SK-N-SH (cell line): ENCODE measurements around the gene RBM44. TPM values are rescaled to one million over a fixed set of nuclear protein-coding genes. Genes with fewer than 3 reads are reported as not detected.

ENCODE experiments used
- CTCF ChIA-PET: fragments of 300-600, 350-600 bp; formaldehyde crosslinking; extraction: SDS; loops from one replicate; lab custom pipeline; 2021; lab: Yijun Ruan, JAX
- POLR2A ChIA-PET: fragments of 350-600 bp; sonication (Branson Sonifier 250); formaldehyde crosslinking; extraction: SDS; loops from one replicate; lab custom pipeline; 2020; ENCODE audit warnings: antibody characterized with exemption, inconsistent platforms; lab: Yijun Ruan, JAX
- DNase-seq: peaks from one replicate; pipeline ENCODE4 v3.0.0; 2012
- H2AFZ ChIP-seq: fragments of 200-600 bp; sonication (generic); 2 replicates; pipeline ENCODE4 v1.8.1; 2016; ENCODE audit warnings: antibody characterized with exemption, mild to moderate bottlenecking, low read depth
- H3F3A ChIP-seq: fragments of 200-600 bp; sonication (generic); replicated peaks from 2 replicates; pipeline ENCODE3; 2016; ENCODE audit warnings: antibody characterized with exemption, mild to moderate bottlenecking; ENCODE audit not compliant: insufficient read depth
- H3K27ac ChIP-seq, 2 experiments: fragments of 200-500 bp in 1 of 2; fragments of 200-600 bp in 1 of 2; sonication (Bioruptor generic) in 1 of 2; sonication (generic), shearing (Covaris generic) in 1 of 2; 2 replicates each; pipeline versions ENCODE4 v1.5.1 to v1.6.1; 2014 to 2016; ENCODE audit warnings: low read depth in 2 of 2, inconsistent platforms in 1 of 2, low read length in 1 of 2, mild to moderate bottlenecking in 1 of 2, mixed read lengths in 1 of 2
- H3K27me3 ChIP-seq: fragments of 200-600 bp; sonication (generic), shearing (Covaris generic); 2 replicates; pipeline ENCODE4 v1.6.1; 2016; ENCODE audit warnings: mixed run types; ENCODE audit not compliant: insufficient read depth
- H3K36me3 ChIP-seq, 2 experiments: fragments of 200-500 bp in 1 of 2; fragments of 200-600 bp in 1 of 2; sonication (Bioruptor generic) in 1 of 2; sonication (generic) in 1 of 2; replicated peaks in 1 of 2; 2 replicates each; pipeline versions ENCODE3 to v1.5.1; 2014 to 2016; ENCODE audit warnings: low read length in 1 of 2, mild to moderate bottlenecking in 1 of 2; ENCODE audit not compliant: insufficient read depth in 2 of 2, control insufficient read depth in 1 of 2
- H3K4me1 ChIP-seq, 2 experiments: fragments of 200-500 bp in 1 of 2; fragments of 200-600 bp in 1 of 2; sonication (Bioruptor generic) in 1 of 2; sonication (generic), shearing (Covaris generic) in 1 of 2; 2 replicates each; pipeline versions ENCODE4 v1.5.1 to v1.6.1; 2014 to 2016; ENCODE audit warnings: low read depth in 1 of 2, low read length in 1 of 2, mixed run types in 1 of 2; ENCODE audit not compliant: insufficient read depth in 2 of 2, control insufficient read depth in 1 of 2
- H3K4me2 ChIP-seq: fragments of 200-600 bp; sonication (generic), shearing (Covaris generic); 2 replicates; pipeline ENCODE4 v1.6.1; 2017; ENCODE audit warnings: mixed run types
- H3K4me3 ChIP-seq, 2 experiments: fragments of 200-500 bp in 1 of 2; fragments of 200-600 bp in 1 of 2; sonication (Bioruptor generic) in 1 of 2; sonication (generic), shearing (Covaris generic) in 1 of 2; 2 replicates each; pipeline versions ENCODE4 v1.5.1 to v1.8.1; 2014 to 2016; ENCODE audit warnings: low read depth in 2 of 2, inconsistent platforms in 1 of 2, low read length in 1 of 2, mild to moderate bottlenecking in 1 of 2, mixed read lengths in 1 of 2, moderate library complexity in 1 of 2
- H3K79me2 ChIP-seq: fragments of 200-600 bp; sonication (generic); 2 replicates; pipeline ENCODE4 v1.8.1; 2017; ENCODE audit warnings: mild to moderate bottlenecking; ENCODE audit not compliant: insufficient read depth
- H3K9ac ChIP-seq: fragments of 200-600 bp; sonication (generic); 2 replicates; pipeline ENCODE4 v1.6.1; 2017; ENCODE audit warnings: mixed run types
- H3K9me2 ChIP-seq: fragments of 200-600 bp; sonication (generic); 2 replicates; pipeline ENCODE4 v1.6.1; 2017; ENCODE audit warnings: mixed run types
- H3K9me3 ChIP-seq: fragments of 200-600 bp; sonication (generic); 2 replicates; pipeline ENCODE4 v1.6.1; 2017; ENCODE audit warnings: mixed run types, mild to moderate bottlenecking, moderate library complexity
- H4K20me1 ChIP-seq: fragments of 200-600 bp; sonication (generic); 2 replicates; pipeline ENCODE4 v1.6.1; 2017; ENCODE audit warnings: mild to moderate bottlenecking, mixed run types; ENCODE audit not compliant: insufficient read depth
- CHD2 ChIP-seq: fragments of 150-350 bp; IDR thresholded peaks from 2 replicates; pipeline ENCODE4 v1.6.1; 2018; ENCODE audit warnings: low read length; ENCODE audit not compliant: partially characterized antibody
- CTCF ChIP-seq: fragments of 200-600 bp; sonication (generic); IDR thresholded peaks from 2 replicates; pipeline ENCODE4 v1.6.1; 2017; ENCODE audit warnings: antibody characterized with exemption, mild to moderate bottlenecking, moderate library complexity
- EP300 ChIP-seq, 2 experiments: IDR thresholded peaks; 2 replicates each; pipeline versions ENCODE4 v1.4.0 to v1.6.1; 2012; ENCODE audit warnings: borderline replicate concordance in 1 of 2, low read depth in 1 of 2, low read length in 1 of 2
- FOXJ3 ChIP-seq: sonication (generic); formaldehyde crosslinking; IDR thresholded peaks from 2 replicates; pipeline ENCODE4 v1.5.1; 2020; ENCODE audit warnings: mild to moderate bottlenecking, missing genetic modification reagents
- FOXM1 ChIP-seq: IDR thresholded peaks from 2 replicates; pipeline ENCODE4 v1.4.0; 2012; ENCODE audit warnings: low read depth, mild to moderate bottlenecking
- GABPA ChIP-seq: IDR thresholded peaks from 2 replicates; pipeline ENCODE4 v1.4.0; 2012; ENCODE audit warnings: low read depth, mild to moderate bottlenecking
- GATA2 ChIP-seq: sonication (generic); formaldehyde crosslinking; IDR thresholded peaks from 2 replicates; pipeline ENCODE4 v1.5.0; 2020; ENCODE audit warnings: mild to moderate bottlenecking, missing genetic modification reagents
- IRF3 ChIP-seq: fragments of 150-350 bp; IDR thresholded peaks from 2 replicates; pipeline ENCODE4 v1.6.1; 2016; ENCODE audit warnings: mild to moderate bottlenecking, low read depth, low read length
- JUND ChIP-seq: IDR thresholded peaks from 2 replicates; pipeline ENCODE4 v1.4.0; 2012
- MAX ChIP-seq: IDR thresholded peaks from 2 replicates; pipeline ENCODE4 v1.4.0; 2012; ENCODE audit warnings: low read depth
- MEF2A ChIP-seq: IDR thresholded peaks from 2 replicates; pipeline ENCODE4 v1.4.0; 2012; ENCODE audit warnings: low read depth, borderline replicate concordance
- MXI1 ChIP-seq: IDR thresholded peaks from 2 replicates; pipeline ENCODE4 v1.6.1; 2012; ENCODE audit warnings: mild to moderate bottlenecking, low read depth, low read length, improper control_type of control experiment
- NRF1 ChIP-seq: IDR thresholded peaks from 2 replicates; pipeline ENCODE4 v1.6.1; 2012; ENCODE audit warnings: low read depth, mild to moderate bottlenecking, low read length
- PBX3 ChIP-seq: IDR thresholded peaks from 2 replicates; pipeline ENCODE4; 2012
- POLR2AphosphoS5 ChIP-seq: IDR thresholded peaks from 2 replicates; pipeline ENCODE4 v1.6.1; 2012; ENCODE audit warnings: low read depth, low read length
- RAD21 ChIP-seq: IDR thresholded peaks from 2 replicates; pipeline ENCODE4 v1.6.1; 2012; ENCODE audit warnings: mild to moderate bottlenecking, low read length
- RCOR1 ChIP-seq: fragments of 150-350 bp; IDR thresholded peaks from 2 replicates; pipeline ENCODE4 v1.6.1; 2017; ENCODE audit warnings: antibody characterized with exemption, low read length
- RFX5 ChIP-seq: IDR thresholded peaks from 2 replicates; pipeline ENCODE4 v1.6.1; 2012; ENCODE audit warnings: mild to moderate bottlenecking, improper control_type of control experiment, low read length
- RXRA ChIP-seq: IDR thresholded peaks from 2 replicates; pipeline ENCODE4 v1.4.0; 2012; ENCODE audit warnings: low read depth, mild to moderate bottlenecking, borderline replicate concordance
- SIN3A ChIP-seq: IDR thresholded peaks from 2 replicates; pipeline ENCODE4 v1.6.1; 2012; ENCODE audit warnings: low read depth, mild to moderate bottlenecking, low read length, moderate library complexity, borderline replicate concordance
- SMC3 ChIP-seq: IDR thresholded peaks from 2 replicates; pipeline ENCODE4 v1.6.1; 2012; ENCODE audit warnings: low read depth, low read length, improper control_type of control experiment
- TAF1 ChIP-seq: IDR thresholded peaks from 2 replicates; pipeline ENCODE4 v1.6.1; 2012; ENCODE audit warnings: low read depth, mild to moderate bottlenecking, low read length, moderate library complexity, borderline replicate concordance
- TCF12 ChIP-seq: IDR thresholded peaks from 2 replicates; pipeline ENCODE4 v1.4.0; 2012
- TEAD4 ChIP-seq: IDR thresholded peaks from 2 replicates; pipeline ENCODE4 v1.4.0; 2012; ENCODE audit warnings: mild to moderate bottlenecking, borderline replicate concordance; ENCODE audit not compliant: insufficient read depth
- USF2 ChIP-seq: fragments of 150-350 bp; IDR thresholded peaks from 2 replicates; pipeline ENCODE4 v1.6.1; 2017; ENCODE audit warnings: antibody characterized with exemption, low read length, low read depth, borderline replicate concordance
- YY1 ChIP-seq: IDR thresholded peaks from 2 replicates; pipeline ENCODE4 v1.4.0; 2012; ENCODE audit warnings: low read depth, mild to moderate bottlenecking
- ZBTB33 ChIP-seq: IDR thresholded peaks from 2 replicates; pipeline ENCODE4 v1.4.0; 2012; ENCODE audit warnings: low read depth, borderline replicate concordance
- WGBS: methylation state at CpG from one replicate; pipeline ENCODE4 v1.1.6; 2017; ENCODE audit warnings: low lambda C conversion rate; 5-methylcytosine and 5-hydroxymethylcytosine counted together
- polyA plus RNA-seq, 3 experiments: library from polyadenylated mRNA; depleted of rRNA; stranded (reverse); fragments of >200 nt; gene quantifications; 2 replicates each; pipeline ENCODE4 v1.2.3, GENCODE V29; 2012

RBM44 gene
- polyA plus RNA-seq, 1 of the 3 experiments (the other 2 are of a cell fraction) = 0.30 TPM

- no peaks in the 10 kb centered on the region for H3K9me3 ChIP-seq
- ChIA-PET CTCF (interaction anchor here (0.8 to 7.4 kb wide), 8 partner anchors 8 to 211 kb away, joined by 3 to 58 read pairs (median 8); no protein-coding TSS in a partner anchor), POLR2A (interaction anchor here (0.8 to 4.9 kb wide), 6 partner anchors 9 to 39 kb away, joined by 3 to 24 read pairs (median 8); no protein-coding TSS in a partner anchor)
- H3K27me3 ChIP-seq = no peaks in the 10 kb centered on the region
- DNase-seq = peak; percentile 91
- H3F3A ChIP-seq = no peaks in the 10 kb centered on the region
- no peak overlapping the region for H3K4me2 ChIP-seq
- H3K4me1 ChIP-seq = peaks cover 0 to 63% of the 10 kb centered on the region in 2 experiments; a peak in 1 of 4 replicates
- H2AFZ ChIP-seq = no peak overlapping the region
- no peaks in the 10 kb centered on the region for H4K20me1 ChIP-seq
- H3K4me3 ChIP-seq = no peak overlapping the region
- peaks cover 0 to 2% of the 10 kb centered on the region in 2 experiments for H3K36me3 ChIP-seq
- TF ChIP-seq USF2 = no peak; the same call in 1 of the 2 replicates
- no peak for TF ChIP-seq POLR2AphosphoS5
- TF ChIP-seq GATA2 (CRISPR knock-in tag) = peak; percentile 96
- no peak for TF ChIP-seq IRF3
- no peak for TF ChIP-seq ZBTB33
- TF ChIP-seq CHD2 = peak; percentile 86
- TF ChIP-seq FOXM1 = no peak
- TF ChIP-seq MAX = no peak
- 0 out of 2 replicates have a peak, but pooled peaks have one; percentile 9 for TF ChIP-seq RFX5
- TF ChIP-seq MXI1 = peak; percentile 93
- TF ChIP-seq PBX3 = no peak
- TF ChIP-seq TAF1 = no peak
- no peak for TF ChIP-seq CTCF
- no peak for TF ChIP-seq NRF1
- peak in 1 of 2 experiments; percentile 99; a peak in 2 of 4 replicates for TF ChIP-seq EP300 (IDR thresholded peaks at IDR 0.05; ENCODE audit: borderline replicate concordance in 1 of 2, low read depth in 1 of 2, low read length in 1 of 2)
- TF ChIP-seq SIN3A = no peak
- TF ChIP-seq JUND = no peak
- peak; percentile 11; the same call in 1 of the 2 replicates for TF ChIP-seq SMC3
- no peak for TF ChIP-seq YY1
- peak; percentile 94 for TF ChIP-seq RCOR1
- peak; percentile 28; the same call in 1 of the 2 replicates for TF ChIP-seq TCF12
- TF ChIP-seq RAD21 = peak; percentile 41
- TF ChIP-seq MEF2A = no peak
- no peak for TF ChIP-seq GABPA
- peak; percentile 90 for TF ChIP-seq FOXJ3 (CRISPR knock-in tag)
- TF ChIP-seq TEAD4 = 0 out of 2 replicates have a peak, but pooled peaks have one; percentile 27
- no peak for TF ChIP-seq RXRA
- peak overlapping the region in 1 of 2 experiments; percentile 99; a peak in 2 of 4 replicates for H3K27ac ChIP-seq
- H3K9me2 ChIP-seq = no peaks in the 10 kb centered on the region
- no peaks in the 10 kb centered on the region for H3K79me2 ChIP-seq
- 80% methylated on average over 10 of the region's 10 CpGs for WGBS
- H3K9ac ChIP-seq = no peak overlapping the region
These were observed 85.4 kb downstream of the RBM44 start for GRCh38 chr2:237883951-237884446.
